H9 (cell line): ENCODE data around the gene MYDGF. TPM values are rescaled to one million over a fixed set of nuclear protein-coding genes. Genes with fewer than 3 reads are reported as not detected.

Source experiments
- DNase-seq: peaks from one replicate; pipeline ENCODE4 v3.0.0-alpha.2; 2017
- H2AFZ ChIP-seq: one replicate; pipeline ENCODE4 v1.6.1; 2013; ENCODE audit warnings: mild to moderate bottlenecking, low read length, control low read depth, moderate library complexity
- H2AK5ac ChIP-seq: 2 replicates; pipeline ENCODE4 v1.6.1; 2013; ENCODE audit warnings: low read length, control low read depth, mixed read lengths; ENCODE audit not compliant: insufficient read length
- H2BK120ac ChIP-seq: one replicate; pipeline ENCODE4 v1.6.1; 2013; ENCODE audit warnings: low read depth, mild to moderate bottlenecking, low read length, control low read depth, inconsistent platforms; ENCODE audit not compliant: poor library complexity, severe bottlenecking
- H2BK12ac ChIP-seq: 2 replicates; pipeline ENCODE4 v1.6.1; 2013; ENCODE audit warnings: low read length, control low read depth, mixed read lengths, low read depth; ENCODE audit not compliant: insufficient read length
- H2BK15ac ChIP-seq: 2 replicates; pipeline ENCODE4 v1.6.1; 2013; ENCODE audit warnings: low read depth, low read length, control low read depth
- H2BK20ac ChIP-seq: one replicate; pipeline ENCODE4 v1.6.1; 2013; ENCODE audit warnings: low read depth, mild to moderate bottlenecking, low read length, control low read depth, inconsistent platforms; ENCODE audit not compliant: poor library complexity, severe bottlenecking
- H2BK5ac ChIP-seq: 2 replicates; pipeline ENCODE4 v1.6.1; 2013; ENCODE audit warnings: low read length, control low read depth, mixed read lengths; ENCODE audit not compliant: insufficient read length
- H3K14ac ChIP-seq: 2 replicates; pipeline ENCODE4 v1.6.1; 2013; ENCODE audit warnings: low read length, control low read depth; ENCODE audit not compliant: insufficient read depth
- H3K18ac ChIP-seq: 2 replicates; pipeline ENCODE4 v1.6.1; 2013; ENCODE audit warnings: low read depth, mild to moderate bottlenecking, mixed read lengths, low read length, control low read depth; ENCODE audit not compliant: insufficient read length
- H3K23ac ChIP-seq: 2 replicates; pipeline ENCODE4 v1.6.1; 2013; ENCODE audit warnings: low read length, control low read depth, mixed read lengths, low read depth; ENCODE audit not compliant: insufficient read length
- H3K23me2 ChIP-seq: 2 replicates; pipeline ENCODE4 v1.6.1; 2013; ENCODE audit warnings: low read depth, mild to moderate bottlenecking, mixed read lengths, low read length, control low read depth; ENCODE audit not compliant: insufficient read length, poor library complexity, severe bottlenecking
- H3K27ac ChIP-seq: 2 replicates; pipeline ENCODE4 v1.5.1; 2013; ENCODE audit warnings: low read length, control low read depth, mixed read lengths, low read depth; ENCODE audit not compliant: insufficient read length
- H3K27me3 ChIP-seq: 2 replicates; pipeline ENCODE4 v1.6.1; 2013; ENCODE audit warnings: low read length, control low read depth, inconsistent platforms; ENCODE audit not compliant: insufficient read depth
- H3K4ac ChIP-seq: 2 replicates; pipeline ENCODE4 v1.6.1; 2013; ENCODE audit warnings: low read depth, mild to moderate bottlenecking, control low read depth, inconsistent platforms, low read length, moderate library complexity
- H3K4me1 ChIP-seq: 2 replicates; pipeline ENCODE4 v1.6.1; 2013; ENCODE audit warnings: low read length, control low read depth, inconsistent platforms; ENCODE audit not compliant: insufficient read depth
- H3K4me2 ChIP-seq: 2 replicates; pipeline ENCODE4 v1.6.1; 2013; ENCODE audit warnings: low read length, control low read depth, mixed read lengths; ENCODE audit not compliant: insufficient read length, insufficient read depth
- H3K56ac ChIP-seq: 2 replicates; pipeline ENCODE4 v1.6.1; 2013; ENCODE audit warnings: low read depth, mild to moderate bottlenecking, mixed read lengths, low read length, control low read depth; ENCODE audit not compliant: insufficient read length
- H3K79me1 ChIP-seq: 2 replicates; pipeline ENCODE4 v1.6.1; 2013; ENCODE audit warnings: low read depth, mild to moderate bottlenecking, moderate library complexity, low read length, control low read depth, inconsistent platforms; ENCODE audit not compliant: insufficient read depth, poor library complexity, severe bottlenecking
- H3K79me2 ChIP-seq: 2 replicates; pipeline ENCODE4 v1.6.1; 2013; ENCODE audit warnings: low read length, control low read depth, inconsistent platforms; ENCODE audit not compliant: insufficient read depth
- H3K9ac ChIP-seq: 2 replicates; pipeline ENCODE4 v1.6.1; 2013; ENCODE audit warnings: low read length, control low read depth, mixed read lengths; ENCODE audit not compliant: insufficient read length; ENCODE audit errors: extremely low read depth
- H3K9me3 ChIP-seq: one replicate; pipeline ENCODE4 v1.6.1; 2013; ENCODE audit warnings: low read depth, low read length, inconsistent platforms; ENCODE audit not compliant: control insufficient read depth
- H3T11ph ChIP-seq: one replicate; pipeline ENCODE4 v1.6.1; 2013; ENCODE audit warnings: mild to moderate bottlenecking, low read length, control low read depth, inconsistent platforms
- H4K20me1 ChIP-seq: one replicate; pipeline ENCODE4 v1.6.1; 2013; ENCODE audit not compliant: control insufficient read depth, insufficient read length, insufficient read depth
- H4K5ac ChIP-seq: 2 replicates; pipeline ENCODE4 v1.6.1; 2013; ENCODE audit warnings: low read depth, mild to moderate bottlenecking, mixed read lengths, low read length, control low read depth; ENCODE audit not compliant: insufficient read length
- H4K8ac ChIP-seq: replicated peaks from 2 replicates; pipeline ENCODE4 v1.6.1; 2013; ENCODE audit warnings: low read length, control low read depth, mixed read lengths, low read depth; ENCODE audit not compliant: insufficient read length
- H4K91ac ChIP-seq: 2 replicates; pipeline ENCODE4 v1.6.1; 2013; ENCODE audit warnings: low read depth, mild to moderate bottlenecking, moderate library complexity, mixed read lengths, low read length, control low read depth; ENCODE audit not compliant: insufficient read length
- H3K27ac Mint-ChIP-seq, 3 experiments: 2 replicates in 2 of 3; 3 replicates in 1 of 3; pipeline ENCODE4 v1.8.0; 2020 to 2021; ENCODE audit warnings: mixed read lengths in 3 of 3, mild to moderate bottlenecking in 1 of 3, moderate library complexity in 1 of 3
- H3K27me3 Mint-ChIP-seq: 2 replicates; pipeline ENCODE4 v1.8.0; 2021; ENCODE audit warnings: low read depth, mild to moderate bottlenecking, moderate library complexity, mixed read lengths
- H3K36me3 Mint-ChIP-seq, 3 experiments: 2 replicates in 2 of 3; 3 replicates in 1 of 3; pipeline ENCODE4 v1.8.0; 2020 to 2021; ENCODE audit warnings: low read depth in 3 of 3, mixed read lengths in 3 of 3; ENCODE audit not compliant: insufficient read depth in 1 of 3
- H3K4me1 Mint-ChIP-seq, 2 experiments: 2 replicates each; pipeline ENCODE4 v1.8.0; 2020; ENCODE audit warnings: mixed read lengths in 2 of 2
- H3K4me3 Mint-ChIP-seq, 2 experiments: 2 replicates in 1 of 2; 3 replicates in 1 of 2; pipeline ENCODE4 v1.8.0; 2020 to 2021; ENCODE audit warnings: mild to moderate bottlenecking in 2 of 2, mixed read lengths in 2 of 2, moderate library complexity in 1 of 2
- H3K9me3 Mint-ChIP-seq, 2 experiments: 2 replicates in 1 of 2; 3 replicates in 1 of 2; pipeline ENCODE4 v1.8.0; 2020; ENCODE audit warnings: mild to moderate bottlenecking in 2 of 2, mixed read lengths in 2 of 2, moderate library complexity in 1 of 2
- CTCF ChIP-seq: fragments of 200-600 bp; sonication (generic); conservative IDR thresholded peaks from 3 replicates; pipeline ENCODE4 v1.8.0; 2021; ENCODE audit warnings: antibody characterized with exemption, mild to moderate bottlenecking
- WGBS: extraction: QIAGEN DNeasy Blood & Tissue Kit; methylation state at CpG from one replicate; pipeline ENCODE4 v1.1.7; 2013; ENCODE audit warnings: missing lambda C conversion rate, low lambda C conversion rate, mixed read lengths; ENCODE audit not compliant: insufficient read length; ENCODE audit errors: extremely low coverage; 5-methylcytosine and 5-hydroxymethylcytosine counted together
- total RNA-seq: library from RNA; stranded (reverse); gene quantifications from 2 replicates; pipeline ENCODE4 v1.2.1, GENCODE V29; 2021

MYDGF gene
- total RNA-seq, 1 experiment from 2014 or later, result 43.4 TPM

- Histone ChIP-seq H3K18ac (no peak overlapping the region), H2AK5ac (no peak overlapping the region), H3K79me1 (no peaks in the 10 kb centered on the region), H4K8ac (no peak overlapping the region), H2BK12ac (no peak overlapping the region), H2BK15ac (no peak overlapping the region), H2BK5ac (no peak overlapping the region), H3K4ac (no peak overlapping the region), H2BK20ac (no peak overlapping the region), H3K27me3 (no peaks in the 10 kb centered on the region), H3T11ph (no peak overlapping the region), H4K91ac (no peak overlapping the region), H3K9ac (no peak overlapping the region), H3K27ac (no peak overlapping the region), H3K79me2 (no peaks in the 10 kb centered on the region), H2BK120ac (no peak overlapping the region), H3K56ac (no peak overlapping the region), H4K5ac (no peak overlapping the region), H3K4me2 (no peak overlapping the region), H3K9me3 (no peaks in the 10 kb centered on the region), H2AFZ (no peak overlapping the region), H3K23ac (no peak overlapping the region), H3K4me1 (no peaks in the 10 kb centered on the region), H3K23me2 (no peaks in the 10 kb centered on the region), H4K20me1 (no peaks in the 10 kb centered on the region), H3K14ac (no peak overlapping the region)
- H3K4me1 Mint-ChIP-seq, result peaks cover 2 to 15% of the 10 kb centered on the region in 2 experiments; a peak in 3 of 4 replicates
- DNase-seq, result no peak
- peaks cover 2 to 8% (median 3%) of the 10 kb centered on the region in 3 experiments; a peak in 4 of 7 replicates for H3K36me3 Mint-ChIP-seq
- no peaks in the 10 kb centered on the region for H3K9me3 Mint-ChIP-seq
- H3K27me3 Mint-ChIP-seq, result no peaks in the 10 kb centered on the region
- WGBS, result no CpG with 5 or more reads among the region's 19 CpGs
- H3K4me3 Mint-ChIP-seq, result no peak overlapping the region
- TF ChIP-seq CTCF, result no peak
- 0 out of 7 replicates have a peak overlapping the region, but pooled peaks of 1 of the 3 experiments have one; percentile 54 for H3K27ac Mint-ChIP-seq
Measured at GRCh38 chr19:4649392-4650047, 20.6 kb downstream of the MYDGF start.
